Stimulated activated naive B cell treated with anti-CD40 and anti-IgM and Interleukin-4, amounts not matched to agents 10 μg/mL and 1 μg/mL and 100 μg/mL, for 72 hours (primary cell): ENCODE data around the gene SPEM3.
A peak's percentile ranks its signal among the peaks of the same experiment; 100 is the strongest.

Experiments
- ATAC-seq, 2 donors: fragments of 150-1000 bp; cut with Tn5 transposase; replicated peaks; 2 replicates each; pipeline ENCODE4 v1.10.0; 2021; ENCODE audit warnings: moderate library complexity in 1 of 2
- DNase-seq: peaks from one replicate; pipeline ENCODE4 v3.0.0; 2021
- H3K27ac Mint-ChIP-seq: one replicate; pipeline ENCODE4 v1.8.0; 2022; ENCODE audit warnings: mild to moderate bottlenecking, mixed read lengths
- H3K27me3 Mint-ChIP-seq, 2 donors: one replicate each; pipeline ENCODE4 v1.8.0; 2022; ENCODE audit warnings: mixed read lengths in 2 of 2
- H3K36me3 Mint-ChIP-seq, 2 donors: one replicate each; pipeline ENCODE4 v1.8.0; 2022; ENCODE audit warnings: mixed read lengths in 2 of 2, mild to moderate bottlenecking in 1 of 2
- H3K4me1 Mint-ChIP-seq, 2 donors: one replicate each; pipeline ENCODE4 v1.8.0; 2022; ENCODE audit warnings: mixed read lengths in 2 of 2, mild to moderate bottlenecking in 1 of 2
- H3K4me3 Mint-ChIP-seq, 2 donors: one replicate each; pipeline ENCODE4 v1.8.0; 2022; ENCODE audit warnings: mild to moderate bottlenecking in 2 of 2, mixed read lengths in 2 of 2, moderate library complexity in 1 of 2
- H3K9me3 Mint-ChIP-seq, 2 donors: one replicate each; pipeline ENCODE4 v1.8.0; 2022; ENCODE audit warnings: mixed read lengths in 2 of 2, mild to moderate bottlenecking in 1 of 2

The SPEM3 gene

GRCh38 chr17:7421186-7421585 is 7.5 kb upstream of the SPEM3 start:
- H3K27me3 Mint-ChIP-seq: peaks cover 14 to 16% of the 10 kb centered on the region in 2 donors
- H3K4me3 Mint-ChIP-seq: no peak overlapping the region

DNA sequence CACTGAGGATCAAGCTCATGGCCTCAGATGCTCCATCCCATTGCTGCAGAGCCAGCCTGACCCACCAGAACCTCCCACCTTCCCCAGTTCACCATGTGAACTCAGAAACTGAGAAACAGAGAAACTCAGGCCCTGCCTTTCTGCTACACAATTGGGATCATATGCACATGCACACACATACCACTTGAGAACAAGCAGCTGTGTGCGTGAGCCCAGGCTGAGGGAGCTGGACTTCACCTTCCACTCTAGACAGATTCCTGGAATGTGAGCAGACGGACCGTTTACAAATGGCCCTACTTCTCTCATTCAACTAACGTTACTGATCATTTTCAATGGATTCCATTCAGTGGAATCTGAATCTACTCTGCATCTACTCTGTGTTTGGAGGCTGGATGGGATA is 5.0 kb upstream of the SPEM3 start:
- Mint-ChIP-seq H3K27ac (no peak overlapping the region), H3K4me3 (no peak overlapping the region), H3K4me1 (no peaks in the 10 kb centered on the region), H3K9me3 (no peaks in the 10 kb centered on the region), H3K27me3 (peaks cover 15 to 16% of the 10 kb centered on the region in 2 donors), H3K36me3 (no peaks in the 10 kb centered on the region)
- ATAC-seq (no peak), DNase-seq (no peak)

More at GRCh38 chr17:7421186-7421585, 7.5 kb upstream of the SPEM3 start:
- Mint-ChIP-seq H3K9me3 (no peaks in the 10 kb centered on the region), H3K36me3 (no peaks in the 10 kb centered on the region), H3K4me1 (no peaks in the 10 kb centered on the region), H3K27ac (no peak overlapping the region)
- ATAC-seq (no peak), DNase-seq (no peak)

- Mint-ChIP-seq H3K27ac (no peak within 1 kb of the TSS), H3K4me1 (no peaks in the 10 kb centered on the region), H3K9me3 (no peaks in the 10 kb centered on the region), H3K36me3 (no peaks in the 10 kb centered on the region), H3K27me3 (peaks cover 5 to 19% of the 10 kb centered on the region in 2 donors), H3K4me3 (no peak within 1 kb of the TSS)
- DNase-seq (no peak), ATAC-seq (no peak)
These were observed 3.3 kb upstream of the SPEM3 start, which contains the start of gene SPEM2 for GRCh38 chr17:7425316-7425715. TSS of gene SPEM2 (plus strand) at chr17:7425616. CDS start at chr17:7425689, 73 bp downstream.

GRCh38 chr17:7425756-7426155 is 2.9 kb upstream of the SPEM3 start:
- Mint-ChIP-seq H3K27me3 (peaks cover 5 to 20% of the 10 kb centered on the region in 2 donors), H3K4me3 (no peak overlapping the region), H3K27ac (no peak overlapping the region), H3K4me1 (no peaks in the 10 kb centered on the region), H3K36me3 (no peaks in the 10 kb centered on the region), H3K9me3 (no peaks in the 10 kb centered on the region)
- ATAC-seq (no peak), DNase-seq (no peak)

GRCh38 chr17:7426203-7426863 is 2.3 kb upstream of the SPEM3 start:
- Mint-ChIP-seq H3K27ac (no peak overlapping the region), H3K4me3 (no peak overlapping the region), H3K36me3 (no peaks in the 10 kb centered on the region), H3K4me1 (no peaks in the 10 kb centered on the region), H3K27me3 (peaks cover 5 to 20% of the 10 kb centered on the region in 2 donors), H3K9me3 (no peaks in the 10 kb centered on the region)
- ATAC-seq (no peak), DNase-seq (no peak)

GRCh38 chr17:7426896-7427489 is 1.7 kb upstream of the SPEM3 start:
- Mint-ChIP-seq H3K27me3 (peaks cover 5 to 20% of the 10 kb centered on the region in 2 donors), H3K4me3 (no peak overlapping the region), H3K27ac (no peak overlapping the region), H3K4me1 (no peaks in the 10 kb centered on the region), H3K9me3 (no peaks in the 10 kb centered on the region), H3K36me3 (no peaks in the 10 kb centered on the region)
- ATAC-seq (no peak), DNase-seq (no peak)

GRCh38 chr17:7427549-7427948 is 1.1 kb upstream of the SPEM3 start:
- DNase-seq (no peak), ATAC-seq (no peak)
- H3K4me1 Mint-ChIP-seq: no peaks in the 10 kb centered on the region
- H3K9me3 Mint-ChIP-seq: no peaks in the 10 kb centered on the region
- no peak overlapping the region for H3K4me3 Mint-ChIP-seq
- no peaks in the 10 kb centered on the region for H3K36me3 Mint-ChIP-seq
- no peak overlapping the region for H3K27ac Mint-ChIP-seq
- peaks cover 5 to 20% of the 10 kb centered on the region in 2 donors for H3K27me3 Mint-ChIP-seq

DNA sequence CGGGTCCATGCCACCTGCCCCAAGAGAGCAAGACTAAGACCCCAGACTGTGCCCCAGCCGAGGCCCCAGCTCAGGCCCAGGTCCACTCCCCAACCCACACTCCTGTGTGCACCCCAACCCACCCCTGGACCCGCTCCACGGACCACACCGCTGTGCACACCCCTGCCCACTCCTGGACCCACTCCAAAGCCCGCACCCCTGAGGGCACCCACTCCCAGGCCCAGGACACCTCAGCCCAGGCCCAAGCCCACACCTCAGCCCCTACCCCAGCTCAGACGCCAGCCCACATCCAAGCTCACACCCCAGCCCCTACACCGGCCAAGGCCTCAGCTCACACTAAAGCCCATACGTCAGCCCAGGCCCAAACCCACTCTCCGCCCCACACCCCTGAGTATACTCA is 1.1 kb downstream of the SPEM3 start:
- DNase-seq (no peak), ATAC-seq (no peak)
- H3K27me3 Mint-ChIP-seq: peaks cover 0 to 15% of the 10 kb centered on the region in 2 donors
- no peaks in the 10 kb centered on the region for H3K9me3 Mint-ChIP-seq
- peak overlapping the region in 1 of 2 donors; percentile 10 for H3K4me3 Mint-ChIP-seq
- no peak overlapping the region for H3K27ac Mint-ChIP-seq
- H3K4me1 Mint-ChIP-seq: no peaks in the 10 kb centered on the region
- H3K36me3 Mint-ChIP-seq: no peaks in the 10 kb centered on the region

DNA sequence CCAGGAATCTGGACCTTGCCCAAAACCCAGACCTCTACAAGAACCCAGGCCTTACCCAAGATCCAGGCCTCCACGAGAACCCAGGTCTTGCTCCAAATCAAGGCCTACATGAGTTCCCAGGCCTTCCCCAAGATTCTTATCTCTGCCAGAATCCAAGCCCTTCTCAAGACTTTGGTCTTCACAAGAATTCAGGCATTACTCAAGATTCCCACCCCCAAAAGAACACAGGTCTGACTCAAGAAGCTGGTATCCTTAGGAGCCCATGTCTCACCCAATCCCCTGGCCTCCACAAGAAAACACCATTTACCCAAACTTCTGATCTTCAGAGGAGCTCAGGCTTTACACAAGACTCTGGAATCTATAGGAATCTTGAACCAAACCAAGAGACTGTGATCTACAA is 2.6 kb downstream of the SPEM3 start:
- Mint-ChIP-seq H3K4me1 (peaks cover 3 to 5% of the 10 kb centered on the region in 2 donors), H3K9me3 (no peaks in the 10 kb centered on the region), H3K4me3 (no peak overlapping the region), H3K36me3 (no peaks in the 10 kb centered on the region), H3K27ac (no peak overlapping the region), H3K27me3 (peaks cover 0 to 6% of the 10 kb centered on the region in 2 donors)
- DNase-seq (no peak), ATAC-seq (no peak)

DNA sequence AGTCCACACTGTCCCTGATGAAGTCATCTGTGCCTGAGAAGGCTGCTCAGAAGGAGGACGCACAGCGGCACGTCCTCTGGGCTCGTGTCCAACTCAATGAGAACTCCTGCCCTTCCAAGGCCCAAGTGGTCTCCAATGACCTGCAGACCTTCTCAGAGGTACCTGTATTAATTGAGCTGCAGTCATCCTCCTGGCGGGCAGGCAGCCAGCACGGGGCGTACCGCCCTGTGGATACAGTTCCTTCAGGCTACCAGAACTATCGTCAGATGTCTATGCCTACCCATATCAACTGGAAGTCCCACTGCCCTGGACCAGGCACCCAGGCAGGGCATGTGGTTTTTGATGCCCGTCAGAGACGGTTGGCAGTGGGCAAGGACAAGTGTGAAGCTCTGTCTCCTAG is 3.6 kb downstream of the SPEM3 start:
- H3K4me3 Mint-ChIP-seq: no peak overlapping the region
- H3K9me3 Mint-ChIP-seq: no peaks in the 10 kb centered on the region
- peaks cover 9 to 16% of the 10 kb centered on the region in 2 donors for H3K4me1 Mint-ChIP-seq
- H3K36me3 Mint-ChIP-seq: peaks cover 3% of the 10 kb centered on the region in 2 donors
- peak overlapping the region; percentile 20 for H3K27ac Mint-ChIP-seq
- peaks cover 0 to 4% of the 10 kb centered on the region in 2 donors for H3K27me3 Mint-ChIP-seq
- DNase-seq (no peak), ATAC-seq (no peak)

GRCh38 chr17:7435676-7436555 is 7.3 kb downstream of the SPEM3 start:
- Mint-ChIP-seq H3K27me3 (peaks cover 28 to 29% of the 10 kb centered on the region in 2 donors), H3K27ac (peak overlapping the region; percentile 93), H3K4me3 (peak overlapping the region; percentile 89 to 94), H3K36me3 (peaks cover 14 to 16% of the 10 kb centered on the region in 2 donors), H3K4me1 (peaks cover 35 to 49% of the 10 kb centered on the region in 2 donors), H3K9me3 (no peaks in the 10 kb centered on the region)
- peak; percentile 52 for DNase-seq
- ATAC-seq: peak; percentile 34 to 45

DNA sequence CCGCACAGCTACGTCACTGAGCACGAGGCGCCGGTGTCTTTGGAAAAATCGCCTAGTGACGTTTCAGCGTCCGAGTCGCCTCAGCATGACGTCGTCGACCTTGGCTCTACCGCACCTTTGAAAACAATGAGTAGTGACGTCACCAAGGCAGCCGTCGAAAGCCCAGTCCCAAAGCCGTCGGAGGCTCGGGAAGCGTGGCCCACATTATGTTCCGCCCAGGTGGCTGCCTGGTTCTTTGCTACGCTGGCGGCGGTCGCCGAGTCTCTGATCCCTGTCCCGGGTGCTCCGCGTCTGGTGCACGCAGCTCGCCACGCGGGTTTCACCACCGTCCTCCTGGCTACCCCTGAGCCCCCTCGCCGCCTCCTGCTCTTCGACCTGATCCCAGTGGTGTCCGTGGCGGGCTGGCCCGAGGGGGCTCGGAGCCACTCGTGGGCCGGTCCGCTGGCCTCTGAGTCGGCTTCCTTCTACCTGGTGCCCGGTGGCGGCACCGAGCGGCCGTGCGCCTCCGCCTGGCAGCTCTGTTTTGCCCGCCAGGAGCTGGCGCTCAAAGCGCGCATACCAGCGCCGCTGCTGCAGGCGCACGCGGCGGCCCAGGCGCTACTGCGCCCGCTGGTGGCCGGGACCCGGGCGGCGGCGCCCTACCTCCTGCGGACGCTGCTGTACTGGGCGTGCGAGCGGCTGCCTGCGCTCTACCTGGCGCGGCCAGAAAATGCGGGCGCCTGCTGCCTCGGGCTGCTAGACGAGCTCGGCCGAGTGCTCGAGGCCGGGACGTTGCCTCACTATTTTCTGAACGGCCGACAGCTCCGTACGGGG is 8.1 kb downstream of the SPEM3 start:
- DNase-seq: peak; percentile 71
- Mint-ChIP-seq H3K36me3 (peaks cover 14 to 16% of the 10 kb centered on the region in 2 donors), H3K4me3 (peak overlapping the region; percentile 89 to 94), H3K27me3 (peaks cover 35 to 37% of the 10 kb centered on the region in 2 donors), H3K27ac (peak overlapping the region; percentile 81), H3K4me1 (peaks cover 36 to 49% of the 10 kb centered on the region in 2 donors), H3K9me3 (no peaks in the 10 kb centered on the region)
- ATAC-seq: peak; percentile 58 to 63

DNA sequence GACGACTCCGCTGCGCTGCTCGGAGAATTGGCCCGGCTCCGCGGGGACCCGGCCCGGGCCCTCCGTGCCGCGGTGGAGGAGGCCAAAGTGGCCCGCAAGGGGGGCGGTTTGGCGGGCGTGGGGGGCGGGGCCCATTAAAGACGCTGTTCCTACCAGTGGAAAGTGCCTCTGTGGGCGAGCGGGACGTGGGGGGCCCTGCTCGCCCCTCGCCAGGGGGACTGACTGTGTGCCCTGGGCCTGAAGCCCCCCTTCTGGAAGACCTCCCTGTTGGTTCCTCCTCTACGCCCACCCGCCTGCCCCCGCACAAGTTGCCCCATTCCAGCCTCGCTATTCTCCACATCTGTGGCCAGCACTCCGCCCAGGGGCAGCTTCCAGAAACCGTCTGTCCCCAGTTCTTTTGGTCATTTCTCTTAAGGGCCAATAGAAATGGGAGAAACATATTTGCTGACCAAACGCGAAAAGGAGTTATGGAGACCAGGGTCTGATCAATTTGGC is 8.8 kb downstream of the SPEM3 start:
- Mint-ChIP-seq H3K36me3 (peaks cover 14 to 16% of the 10 kb centered on the region in 2 donors), H3K27ac (no peak overlapping the region), H3K4me1 (peaks cover 36 to 49% of the 10 kb centered on the region in 2 donors), H3K9me3 (no peaks in the 10 kb centered on the region), H3K4me3 (peak overlapping the region; percentile 89 to 94), H3K27me3 (peaks cover 39 to 44% of the 10 kb centered on the region in 2 donors)
- no peak for DNase-seq
- ATAC-seq: no peak
